NCI-H1694 treated with DMSO at 0.1 percent for 48 hours (cell line): ENCODE results near the gene KRTAP6-2.

Experiments used
- DNase-seq: peaks from one replicate; lab custom pipeline; 2025; lab: John Stamatoyannopoulos, UW

KRTAP6-2 gene

GRCh38 chr21:30567617-30568016 is 31.1 kb downstream of the KRTAP6-2 start:
- no peak for DNase-seq

GRCh38 chr21:30563630-30564029 is 35.1 kb downstream of the KRTAP6-2 start:
- DNase-seq: no peak

GRCh38 chr21:30563072-30563471 is 35.6 kb downstream of the KRTAP6-2 start:
- no peak for DNase-seq

- DNase-seq: no peak
Measured at GRCh38 chr21:30561957-30562356, 36.7 kb downstream of the KRTAP6-2 start.

GRCh38 chr21:30561264-30561895 is 37.3 kb downstream of the KRTAP6-2 start, which contains the start of gene KRTAP19-7:
TSS of gene KRTAP19-7 (minus strand) at chr21:30561314. CDS start at chr21:30561289, 25 bp downstream.
- DNase-seq: no peak

- DNase-seq: no peak
Measured at GRCh38 chr21:30555095-30555494, 43.6 kb downstream of the KRTAP6-2 start.

- no peak for DNase-seq
Measured at GRCh38 chr21:30552782-30553181, 45.9 kb downstream of the KRTAP6-2 start.
